ENCODE results near the gene DMRTA2.

DMRTA2 gene

GRCh38 chr1:50453266-50453665 lies 30.0 kb upstream of the DMRTA2 start:
- TF ChIP-seq MYC (IDR thresholded peaks at IDR 0.05; ENCODE audit: low read depth, low read length) (no peak), POLR2A (IDR thresholded peaks at IDR 0.05; ENCODE audit: extremely low read depth, insufficient read length) (no peak), CTCF (IDR thresholded peaks at IDR 0.05; ENCODE audit: low read depth, low read length) (no peak), MAX (IDR thresholded peaks at IDR 0.05; ENCODE audit: low read depth, low read length) (no peak)
- DNase-seq (ENCODE audit: low read depth), result no peak
- no peak overlapping the region for H3K4me3 ChIP-seq (ENCODE audit: low read depth, low read length)

GRCh38 chr1:50452700-50453099 lies 29.5 kb upstream of the DMRTA2 start:
- H3K4me3 ChIP-seq (ENCODE audit: low read depth, low read length), result no peak overlapping the region
- no peak for TF ChIP-seq POLR2A (IDR thresholded peaks at IDR 0.05; ENCODE audit: extremely low read depth, insufficient read length)
- no peak for TF ChIP-seq CTCF (IDR thresholded peaks at IDR 0.05; ENCODE audit: low read depth, low read length)

GRCh38 chr1:50450861-50451653 lies 27.8 kb upstream of the DMRTA2 start:
- TF ChIP-seq POLR2A (IDR thresholded peaks at IDR 0.05; ENCODE audit: extremely low read depth, insufficient read length), result no peak
- no peak for TF ChIP-seq CTCF (IDR thresholded peaks at IDR 0.05; ENCODE audit: low read depth, low read length)
- TF ChIP-seq MAX (IDR thresholded peaks at IDR 0.05; ENCODE audit: low read depth, low read length), result no peak
- no peak for TF ChIP-seq MYC (IDR thresholded peaks at IDR 0.05; ENCODE audit: low read depth, low read length)
- no peak for DNase-seq (ENCODE audit: low read depth)
- no peak overlapping the region for H3K4me3 ChIP-seq (ENCODE audit: low read depth, low read length)

More at GRCh38 chr1:50452700-50453099, 29.5 kb upstream of the DMRTA2 start:
- DNase-seq (ENCODE audit: low read depth), result no peak

GRCh38 chr1:50447961-50448360 lies 24.7 kb upstream of the DMRTA2 start:
- no peak overlapping the region for H3K4me3 ChIP-seq (ENCODE audit: low read depth, low read length)
- no peak for DNase-seq (ENCODE audit: low read depth)
- TF ChIP-seq MAX (IDR thresholded peaks at IDR 0.05; ENCODE audit: low read depth, low read length) (no peak), MYC (IDR thresholded peaks at IDR 0.05; ENCODE audit: low read depth, low read length) (no peak), POLR2A (IDR thresholded peaks at IDR 0.05; ENCODE audit: extremely low read depth, insufficient read length) (no peak), CTCF (IDR thresholded peaks at IDR 0.05; ENCODE audit: low read depth, low read length) (no peak)

GRCh38 chr1:50441183-50441582 lies 17.9 kb upstream of the DMRTA2 start:
- no peak for DNase-seq (ENCODE audit: low read depth)
- TF ChIP-seq POLR2A (IDR thresholded peaks at IDR 0.05; ENCODE audit: extremely low read depth, insufficient read length), result no peak
- no peak for TF ChIP-seq MAX (IDR thresholded peaks at IDR 0.05; ENCODE audit: low read depth, low read length)
- TF ChIP-seq MYC (IDR thresholded peaks at IDR 0.05; ENCODE audit: low read depth, low read length), result no peak
- TF ChIP-seq CTCF (IDR thresholded peaks at IDR 0.05; ENCODE audit: low read depth, low read length), result no peak
- H3K4me3 ChIP-seq (ENCODE audit: low read depth, low read length), result no peak overlapping the region

Data from NB4 (cell line).